ENCODE measurements around the gene LAD1. TPM values are rescaled to one million over a fixed set of nuclear protein-coding genes. Genes with fewer than 3 reads are reported as not detected.

LAD1 gene
- total RNA-seq, 1 donor from 2014 or later = 1.2 TPM

- Histone ChIP-seq H3K9ac (ENCODE audit: low read length) (no peak overlapping the region), H3K27me3 (ENCODE audit: insufficient read depth, low read length) (peaks cover 15% of the 10 kb centered on the region), H3K36me3 (ENCODE audit: insufficient read depth, low read length) (no peaks in the 10 kb centered on the region), H2AFZ (ENCODE audit: low read depth, low read length) (no peak overlapping the region), H3K4me3 (ENCODE audit: insufficient read depth, low read depth, low read length) (no peak overlapping the region), H3K9me3 (ENCODE audit: insufficient read depth, low read depth, low read length) (peaks cover under 1% of the 10 kb centered on the region), H3K4me1 (ENCODE audit: insufficient read depth, low read length) (no peaks in the 10 kb centered on the region), H3K4me2 (ENCODE audit: low read length) (no peak overlapping the region), H4K20me1 (ENCODE audit: insufficient read depth, low read length) (no peaks in the 10 kb centered on the region), H3K79me2 (ENCODE audit: insufficient read depth, low read length) (no peaks in the 10 kb centered on the region), H3K27ac (ENCODE audit: low read depth, low read length) (no peak overlapping the region)
- no peaks in the 10 kb centered on the region for H3K36me3 Mint-ChIP-seq (ENCODE audit: low read depth, unreplicated experiment)
- H3K27me3 Mint-ChIP-seq (ENCODE audit: low read depth, unreplicated experiment) = peaks cover 51% of the 10 kb centered on the region
- H3K27ac Mint-ChIP-seq (ENCODE audit: unreplicated experiment) = no peak overlapping the region
- no peak for TF ChIP-seq EZH2 (IDR thresholded peaks at IDR 0.05; ENCODE audit: insufficient read depth, low read length)
- TF ChIP-seq CTCF (IDR thresholded peaks at IDR 0.05; ENCODE audit: insufficient read depth, low read depth, low read length) = no peak
- no peak overlapping the region for H3K4me3 Mint-ChIP-seq (ENCODE audit: unreplicated experiment)
- peaks cover 13% of the 10 kb centered on the region for H3K4me1 Mint-ChIP-seq (ENCODE audit: low read depth, unreplicated experiment)
- DNase-seq (ENCODE audit: low read depth) (no peak), FAIRE-seq (no peak)
- H3K9me3 Mint-ChIP-seq (ENCODE audit: unreplicated experiment) = peaks cover 3% of the 10 kb centered on the region
Observed at GRCh38 chr1:201419256-201419655, 20.1 kb upstream of the LAD1 start.

GRCh38 chr1:201418461-201418860 is 19.3 kb upstream of the LAD1 start:
- H3K36me3 Mint-ChIP-seq (ENCODE audit: low read depth, unreplicated experiment) = no peaks in the 10 kb centered on the region
- peaks cover 3% of the 10 kb centered on the region for H3K9me3 Mint-ChIP-seq (ENCODE audit: unreplicated experiment)
- no peaks in the 10 kb centered on the region for H4K20me1 ChIP-seq (ENCODE audit: insufficient read depth, low read length)
- H3K4me1 Mint-ChIP-seq (ENCODE audit: low read depth, unreplicated experiment) = peaks cover 13% of the 10 kb centered on the region
- H3K4me3 ChIP-seq (ENCODE audit: insufficient read depth, low read depth, low read length) = no peak overlapping the region
- H3K27ac ChIP-seq (ENCODE audit: low read depth, low read length) = no peak overlapping the region
- peaks cover 51% of the 10 kb centered on the region for H3K27me3 Mint-ChIP-seq (ENCODE audit: low read depth, unreplicated experiment)
- no peak overlapping the region for H3K4me3 Mint-ChIP-seq (ENCODE audit: unreplicated experiment)
- no peaks in the 10 kb centered on the region for H3K36me3 ChIP-seq (ENCODE audit: insufficient read depth, low read length)
- H3K27me3 ChIP-seq (ENCODE audit: insufficient read depth, low read length) = peaks cover 15% of the 10 kb centered on the region
- H3K9me3 ChIP-seq (ENCODE audit: insufficient read depth, low read depth, low read length) = no peaks in the 10 kb centered on the region
- TF ChIP-seq CTCF (IDR thresholded peaks at IDR 0.05; ENCODE audit: insufficient read depth, low read depth, low read length) (no peak), EZH2 (IDR thresholded peaks at IDR 0.05; ENCODE audit: insufficient read depth, low read length) (no peak)
- no peak for DNase-seq (ENCODE audit: low read depth)
- no peak for FAIRE-seq
- no peaks in the 10 kb centered on the region for H3K4me1 ChIP-seq (ENCODE audit: insufficient read depth, low read length)
- H2AFZ ChIP-seq (ENCODE audit: low read depth, low read length) = no peak overlapping the region
- H3K27ac Mint-ChIP-seq (ENCODE audit: unreplicated experiment) = no peak overlapping the region
- H3K79me2 ChIP-seq (ENCODE audit: insufficient read depth, low read length) = no peaks in the 10 kb centered on the region
- no peak overlapping the region for H3K9ac ChIP-seq (ENCODE audit: low read length)
- no peak overlapping the region for H3K4me2 ChIP-seq (ENCODE audit: low read length)

GRCh38 chr1:201414051-201414738 is 15.1 kb upstream of the LAD1 start:
- no peaks in the 10 kb centered on the region for H4K20me1 ChIP-seq (ENCODE audit: insufficient read depth, low read length)
- no peaks in the 10 kb centered on the region for H3K36me3 ChIP-seq (ENCODE audit: insufficient read depth, low read length)
- no peaks in the 10 kb centered on the region for H3K36me3 Mint-ChIP-seq (ENCODE audit: low read depth, unreplicated experiment)
- no peak overlapping the region for H3K4me3 ChIP-seq (ENCODE audit: insufficient read depth, low read depth, low read length)
- H3K27ac Mint-ChIP-seq (ENCODE audit: unreplicated experiment) = no peak overlapping the region
- no peak overlapping the region for H3K27ac ChIP-seq (ENCODE audit: low read depth, low read length)
- H3K4me1 ChIP-seq (ENCODE audit: insufficient read depth, low read length) = no peaks in the 10 kb centered on the region
- no peak overlapping the region for H3K9ac ChIP-seq (ENCODE audit: low read length)
- H3K4me2 ChIP-seq (ENCODE audit: low read length) = no peak overlapping the region
- FAIRE-seq (no peak), DNase-seq (ENCODE audit: low read depth) (no peak)
- no peak for TF ChIP-seq CTCF (IDR thresholded peaks at IDR 0.05; ENCODE audit: insufficient read depth, low read depth, low read length)
- no peak for TF ChIP-seq EZH2 (IDR thresholded peaks at IDR 0.05; ENCODE audit: insufficient read depth, low read length)
- H3K9me3 Mint-ChIP-seq (ENCODE audit: unreplicated experiment) = peaks cover 3% of the 10 kb centered on the region
- no peaks in the 10 kb centered on the region for H3K9me3 ChIP-seq (ENCODE audit: insufficient read depth, low read depth, low read length)
- H3K4me3 Mint-ChIP-seq (ENCODE audit: unreplicated experiment) = no peak overlapping the region
- peaks cover 54% of the 10 kb centered on the region for H3K27me3 Mint-ChIP-seq (ENCODE audit: low read depth, unreplicated experiment)
- H2AFZ ChIP-seq (ENCODE audit: low read depth, low read length) = no peak overlapping the region
- no peaks in the 10 kb centered on the region for H3K4me1 Mint-ChIP-seq (ENCODE audit: low read depth, unreplicated experiment)
- H3K27me3 ChIP-seq (ENCODE audit: insufficient read depth, low read length) = peaks cover 28% of the 10 kb centered on the region
- no peaks in the 10 kb centered on the region for H3K79me2 ChIP-seq (ENCODE audit: insufficient read depth, low read length)

Data from astrocyte (in vitro differentiated cells and primary cell).